B cell (primary cell): ENCODE measurements around the gene CACHD1.

Experiments
- CTCF ChIP-seq: fragments of 200-600 bp; IDR thresholded peaks from one replicate; pipeline ENCODE4 v1.8.0; 2022; ENCODE audit warnings: antibody characterized with exemption, mild to moderate bottlenecking
- EZH2 ChIP-seq: IDR thresholded peaks from 2 replicates; pipeline ENCODE4 v1.6.1; 2012; ENCODE audit warnings: borderline replicate concordance, low read depth, mild to moderate bottlenecking, moderate library complexity, low read length; ENCODE audit not compliant: insufficient read depth, poor library complexity, severe bottlenecking

- TF ChIP-seq CTCF: no peak
- no peak for TF ChIP-seq EZH2
These were observed 4.2 kb downstream of the CACHD1 start for GRCh38 chr1:64474133-64474532.
